Ishikawa (cell line): ENCODE measurements around the gene SDCCAG8.

Source experiments
- CEBPB ChIP-seq: IDR thresholded peaks from 2 replicates; pipeline ENCODE4 v1.6.1; 2012
- CREB1 ChIP-seq: IDR thresholded peaks from 2 replicates; pipeline ENCODE4 v1.6.1; 2012; ENCODE audit warnings: low read depth
- EGR1 ChIP-seq: IDR thresholded peaks from 2 replicates; pipeline ENCODE4 v1.6.1; 2012
- EP300 ChIP-seq: IDR thresholded peaks from 2 replicates; pipeline ENCODE4 v1.6.1; 2012; ENCODE audit warnings: borderline replicate concordance
- MAX ChIP-seq: IDR thresholded peaks from 2 replicates; pipeline ENCODE4 v1.6.1; 2012
- RAD21 ChIP-seq: IDR thresholded peaks from 2 replicates; pipeline ENCODE4 v1.6.1; 2012; ENCODE audit warnings: low read depth
- REST ChIP-seq: IDR thresholded peaks from 2 replicates; pipeline ENCODE4 v1.6.1; 2012; ENCODE audit warnings: low read depth, mild to moderate bottlenecking
- TCF12 ChIP-seq: IDR thresholded peaks from 2 replicates; pipeline ENCODE4 v1.6.1; 2012; ENCODE audit warnings: low read depth
- TEAD4 ChIP-seq: IDR thresholded peaks from 2 replicates; pipeline ENCODE4 v1.6.1; 2012
- USF1 ChIP-seq: IDR thresholded peaks from 2 replicates; pipeline ENCODE4 v1.6.1; 2012
- YY1 ChIP-seq: IDR thresholded peaks from 2 replicates; pipeline ENCODE4 v1.6.1; 2012; ENCODE audit warnings: low read depth
- ZBTB7A ChIP-seq: IDR thresholded peaks from 2 replicates; pipeline ENCODE4 v1.6.1; 2012; ENCODE audit warnings: low read depth

GRCh38 chr1:243435836-243436235, 180.0 kb downstream of the SDCCAG8 start:
- no peak for TF ChIP-seq EP300
- TF ChIP-seq ZBTB7A = no peak
- TF ChIP-seq TEAD4 = no peak
- TF ChIP-seq TCF12 = no peak
- TF ChIP-seq USF1 = no peak
- no peak for TF ChIP-seq CEBPB
- TF ChIP-seq RAD21 = no peak
- no peak for TF ChIP-seq MAX
- no peak for TF ChIP-seq YY1
- no peak for TF ChIP-seq REST
- TF ChIP-seq EGR1 = no peak
- no peak for TF ChIP-seq CREB1
